Activated CD4-positive, alpha-beta T cell treated with anti-CD3 and anti-CD28 coated beads, Interleukin-2, amount 50 U/mL, for 4 hours (primary cell): ENCODE measurements around the gene METTL5.
"Not testable (repeated sequence)": the region's sequence is repeated elsewhere in the genome, so short reads cannot be mapped to it uniquely, and the experiment has no call there.

Experiments used
- DNase-seq, 2 experiments: peaks; one replicate each; pipeline ENCODE4 v3.0.0-alpha.2; 2020

METTL5 gene

DNA sequence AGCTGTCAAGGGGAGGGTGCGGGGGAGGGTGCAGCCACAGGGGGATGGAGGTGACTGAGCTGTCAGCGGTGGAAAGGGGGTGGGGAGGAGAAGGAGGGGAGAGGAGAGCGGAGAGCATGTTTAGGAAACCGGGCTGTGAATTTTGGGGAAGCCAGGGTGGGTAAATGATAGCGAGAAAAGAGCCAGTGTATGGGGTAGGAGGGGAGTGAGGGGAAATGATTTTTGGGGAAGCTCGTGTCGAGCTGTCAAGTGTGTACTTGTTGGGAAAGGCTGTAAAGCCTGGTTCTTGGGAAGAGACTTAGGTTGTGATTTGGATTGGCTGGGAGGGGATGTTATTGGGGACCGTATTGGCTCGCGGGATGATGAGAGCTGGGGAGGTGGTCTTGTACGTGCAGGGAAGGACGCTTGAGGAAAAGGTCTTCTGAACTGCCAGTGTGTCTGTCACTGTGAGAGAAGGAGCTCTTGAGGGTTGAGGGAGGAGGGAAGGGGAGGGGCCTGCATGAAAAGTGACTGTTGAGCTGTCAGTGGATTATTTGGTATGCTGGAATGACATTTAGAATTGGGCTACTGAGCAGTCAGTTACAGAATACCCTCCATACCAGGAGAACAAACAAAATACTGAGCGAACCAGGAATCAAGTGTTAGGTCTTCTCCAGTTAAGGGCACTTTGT, 3.6 kb upstream of the METTL5 start:
- DNase-seq = peak; percentile 37 to 45

GRCh38 chr2:169827272-169828140, 2.8 kb upstream of the METTL5 start, which contains the start of gene UBR3:
TSS of gene UBR3 (plus strand) at chr2:169827454. CDS start at chr2:169827508, 54 bp downstream.
- peak; percentile 83 to 84 for DNase-seq

DNA sequence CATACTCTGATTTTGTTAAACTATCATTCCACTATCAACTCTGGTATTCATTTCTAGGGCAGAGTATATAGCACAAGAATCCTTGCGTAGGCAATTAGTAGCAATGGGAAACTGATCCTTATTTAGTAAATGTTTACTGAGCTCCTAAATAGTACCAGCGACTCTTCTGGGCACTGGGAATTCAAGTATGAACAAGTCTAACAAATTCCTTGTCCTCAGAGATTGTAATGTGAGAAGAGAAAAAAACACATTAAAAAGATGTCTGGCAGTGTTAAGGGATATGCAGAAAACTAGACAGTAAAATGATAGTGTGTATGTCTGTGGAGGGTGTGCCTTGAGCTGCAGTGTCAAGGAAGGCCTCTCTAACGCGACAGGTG, 721 bp downstream of the METTL5 start:
- DNase-seq = no peak

DNA sequence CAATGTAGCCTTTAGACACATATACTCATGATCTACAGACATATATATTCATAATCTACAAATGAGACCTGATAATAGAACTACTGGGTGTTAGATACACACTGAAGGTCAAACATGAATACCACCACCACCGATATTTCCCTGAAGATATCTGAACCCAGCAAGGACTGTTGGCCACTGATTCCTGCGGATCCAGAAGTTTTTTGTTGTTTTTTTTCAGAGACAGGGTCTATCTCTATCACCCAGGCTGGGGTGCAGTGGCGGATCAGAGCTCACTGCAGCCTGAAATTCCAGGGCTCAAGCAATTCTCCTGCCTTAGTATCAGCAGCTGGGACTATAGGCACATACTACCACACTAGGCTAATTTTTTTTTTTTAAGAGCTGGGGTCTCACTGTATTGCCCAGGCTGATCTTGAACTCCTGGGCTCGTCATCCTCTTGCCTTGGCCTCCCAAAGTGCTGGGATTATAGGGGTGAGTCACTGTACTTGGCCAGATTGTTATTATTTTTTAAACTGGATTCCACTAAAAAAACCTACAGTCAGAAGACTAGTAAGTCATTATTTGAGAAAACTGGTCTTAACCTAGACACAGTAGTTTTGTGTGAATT, 1.8 kb downstream of the METTL5 start:
- no peak for DNase-seq

DNA sequence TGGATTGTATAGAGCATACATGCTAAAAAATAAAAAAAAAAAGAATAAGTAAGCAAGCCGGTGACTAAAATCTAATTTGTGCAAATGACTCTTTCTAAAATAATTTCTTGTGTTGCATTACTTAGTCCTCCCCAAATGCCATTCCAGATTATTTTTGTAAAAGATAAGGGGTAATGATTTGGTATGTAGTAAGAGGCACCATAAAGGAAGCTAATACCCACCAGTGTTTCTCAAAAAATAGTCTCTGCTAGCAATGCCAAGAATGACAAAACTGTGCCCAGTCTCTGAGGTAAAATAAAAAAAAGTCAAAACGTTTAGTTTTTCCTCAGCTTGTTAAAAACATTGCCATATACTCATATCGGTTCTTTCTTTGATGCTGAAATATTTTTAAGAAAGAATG, 2.7 kb downstream of the METTL5 start:
- DNase-seq = no peak

DNA sequence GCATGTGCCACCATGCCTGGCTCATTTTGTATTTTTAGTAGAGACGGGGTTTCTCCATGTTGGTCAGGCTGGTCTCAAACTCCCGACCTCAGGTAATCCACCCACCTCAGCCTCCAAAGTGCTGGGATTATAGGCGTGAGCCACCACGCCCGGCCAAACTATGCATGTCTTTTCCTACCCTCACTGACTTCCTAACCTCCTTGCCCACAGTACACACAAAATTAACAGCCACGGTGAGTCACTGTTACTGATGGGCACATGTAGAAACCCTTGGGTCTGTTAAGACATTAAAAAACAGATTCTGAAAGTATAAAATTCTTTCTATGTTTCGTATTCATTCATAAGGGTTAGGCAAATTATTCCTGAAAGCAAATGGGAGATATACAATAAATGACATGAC, 4.6 kb downstream of the METTL5 start:
- DNase-seq = not testable (repeated sequence)

GRCh38 chr2:169819106-169819505, 5.6 kb downstream of the METTL5 start:
- no peak for DNase-seq

DNA sequence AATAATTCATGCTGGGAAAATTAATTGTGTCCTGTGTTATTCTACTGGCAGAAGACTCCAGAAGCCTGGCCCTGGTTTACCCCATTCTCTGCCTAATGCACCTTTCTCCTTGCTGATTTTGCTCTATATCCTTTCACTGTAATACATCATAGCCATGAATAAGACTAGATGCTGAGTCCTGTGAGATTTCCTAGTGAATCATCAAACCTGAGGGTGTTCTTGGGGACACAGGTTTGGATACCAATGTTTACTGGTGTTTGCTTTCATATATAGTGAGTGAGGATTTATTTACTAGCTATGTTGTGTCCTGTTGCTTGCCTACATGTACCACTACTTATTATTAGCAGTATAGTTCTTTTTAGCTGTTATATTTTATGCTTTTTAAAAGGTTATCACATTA, 6.5 kb downstream of the METTL5 start:
- no peak for DNase-seq

- not testable (repeated sequence) for DNase-seq
Observed at GRCh38 chr2:169817369-169817768, 7.3 kb downstream of the METTL5 start.

- not testable (repeated sequence) for DNase-seq
Observed at GRCh38 chr2:169816961-169817360, 7.7 kb downstream of the METTL5 start.

- no peak for DNase-seq
Observed at GRCh38 chr2:169815849-169816248, 8.9 kb downstream of the METTL5 start.

DNA sequence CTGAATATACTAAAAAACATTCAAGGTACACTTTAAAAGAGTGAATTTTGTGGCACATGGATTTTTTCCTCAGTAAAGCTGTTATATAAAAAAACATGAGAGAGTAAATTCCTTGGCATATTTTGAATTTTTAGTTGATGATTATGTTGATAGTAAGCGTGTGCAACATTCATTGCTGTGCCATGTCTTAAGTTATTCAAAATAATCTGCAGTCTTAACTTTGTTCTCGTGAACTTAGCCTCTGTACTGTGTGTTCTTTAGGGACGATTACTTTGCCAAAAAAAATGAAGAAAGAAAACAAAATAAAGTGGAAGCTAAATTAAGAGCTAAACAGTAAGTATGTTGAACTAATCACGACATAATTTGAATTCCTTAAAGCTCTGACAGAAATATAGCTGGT, 16.5 kb downstream of the METTL5 start:
- no peak for DNase-seq

DNA sequence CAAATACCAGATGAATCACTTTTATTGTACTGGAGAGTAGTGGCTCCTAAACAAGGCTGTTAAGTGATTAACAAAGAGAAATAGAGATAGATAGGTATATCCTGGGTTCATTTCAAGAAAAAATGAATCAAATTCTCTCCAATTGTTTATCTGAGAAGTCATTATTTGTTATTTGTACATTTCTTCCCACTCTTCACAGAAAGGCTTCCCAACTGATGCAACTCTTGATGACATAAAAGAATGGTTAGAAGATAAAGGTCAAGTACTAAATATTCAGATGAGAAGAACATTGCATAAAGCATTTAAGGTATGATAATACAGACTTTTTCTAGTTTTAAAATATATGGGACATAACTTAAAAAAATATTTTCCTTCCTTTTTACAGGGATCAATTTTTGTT, 18.1 kb downstream of the METTL5 start:
- no peak for DNase-seq

- no peak for DNase-seq
Observed at GRCh38 chr2:169803480-169803879, 21.2 kb downstream of the METTL5 start.

- peak; percentile 92 to 93 for DNase-seq
Observed at GRCh38 chr2:169798718-169799592, 25.8 kb downstream of the METTL5 start, which contains the start of gene SSB. TSS of gene SSB (plus strand) at chr2:169798871. CDS start at chr2:169800961, 2,090 bp downstream.

GRCh38 chr2:169798397-169798717, 26.3 kb downstream of the METTL5 start:
- DNase-seq = no peak

DNA sequence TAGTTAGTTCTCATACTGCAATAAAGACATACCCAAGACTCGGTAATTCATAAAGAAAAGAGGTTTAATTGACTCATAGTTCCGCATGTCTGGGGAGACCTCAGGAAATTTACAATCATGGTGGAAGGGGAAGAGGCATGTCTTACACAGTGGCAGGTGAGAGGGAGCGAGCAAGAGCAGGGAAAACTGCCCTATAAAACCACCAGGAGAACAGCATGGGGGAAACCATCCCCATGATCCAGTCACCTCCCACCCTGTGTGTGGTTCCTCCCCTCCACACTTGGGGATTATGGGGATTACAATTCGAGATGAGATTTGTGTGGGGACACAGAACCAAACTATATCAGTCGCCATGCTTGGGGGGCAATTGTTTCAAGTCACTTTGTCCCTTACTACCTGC, 27.1 kb downstream of the METTL5 start:
- no peak for DNase-seq

DNA sequence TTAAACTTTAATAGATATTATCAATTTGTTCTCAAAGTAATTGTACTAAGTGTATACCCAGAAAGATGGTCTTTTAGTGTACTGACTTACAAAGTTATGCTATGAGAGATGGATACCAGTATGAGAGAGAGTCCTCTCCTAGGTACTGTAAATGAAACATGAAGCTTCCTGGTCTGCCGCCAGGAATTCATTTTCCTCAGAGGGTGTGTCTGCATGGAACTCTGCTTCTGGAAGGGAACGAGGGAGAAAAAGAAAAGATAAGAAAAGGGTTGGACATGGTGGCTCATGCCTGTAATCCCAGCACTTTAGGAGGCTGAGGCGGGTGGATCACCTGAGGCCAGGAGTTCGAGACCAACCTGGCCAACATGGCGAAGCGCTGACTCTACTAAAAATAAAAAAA, 28.3 kb downstream of the METTL5 start:
- DNase-seq = no peak

GRCh38 chr2:169795181-169795580, 29.5 kb downstream of the METTL5 start:
- DNase-seq = no peak

DNA sequence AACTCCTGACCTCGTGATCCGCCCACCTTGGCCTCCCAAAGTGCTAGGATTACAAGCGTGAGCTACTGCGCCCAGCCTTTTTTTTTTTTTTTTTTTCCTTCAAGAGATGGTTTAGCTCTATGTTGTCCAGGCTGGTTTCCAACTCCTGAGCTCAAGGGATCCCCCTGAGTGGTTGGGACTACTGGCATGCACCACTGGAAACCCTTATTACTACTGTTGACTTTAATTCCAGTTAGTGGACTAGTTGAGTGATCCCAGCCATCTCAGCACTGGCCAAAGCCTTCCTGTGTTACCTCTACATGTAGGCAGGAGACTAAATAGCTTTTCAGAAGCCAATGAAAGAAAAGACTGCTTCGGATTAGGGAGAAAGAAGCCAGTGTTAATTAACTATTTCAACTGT, 34.1 kb downstream of the METTL5 start:
- no peak for DNase-seq

DNA sequence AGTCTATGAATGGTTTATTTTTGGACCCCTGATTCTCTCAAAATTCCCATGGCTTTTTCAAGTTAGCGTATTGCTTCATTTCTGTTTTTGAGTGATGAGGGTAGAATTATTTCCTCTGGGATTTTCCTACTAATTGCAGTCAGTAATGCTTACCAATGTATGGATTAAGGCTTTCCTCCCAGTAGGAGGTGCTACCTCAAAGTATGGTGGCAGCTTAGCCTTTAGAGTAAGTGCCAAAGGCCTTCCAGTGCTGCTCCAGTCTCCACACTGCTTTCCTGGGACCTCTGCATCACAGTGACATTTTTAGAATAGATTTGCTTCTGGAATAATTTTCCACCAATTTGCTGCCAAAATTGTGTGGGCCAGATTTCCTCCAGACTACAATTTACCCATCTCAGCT, 42.2 kb downstream of the METTL5 start:
- no peak for DNase-seq

- DNase-seq = no peak
Observed at GRCh38 chr2:169781249-169782013, 43.3 kb downstream of the METTL5 start.
